Subcutaneous abdominal adipose tissue (tissue), 5 donors: ENCODE data around the gene EPB41L5.

Source experiments
- H3K27ac ChIP-seq: one replicate; pipeline ENCODE4 v1.7.0; 2013; ENCODE audit warnings: low read depth, mild to moderate bottlenecking, inconsistent platforms, low read length, moderate library complexity
- H3K27me3 ChIP-seq, 5 donors: one replicate each; pipeline ENCODE4 v1.7.0; 2013; ENCODE audit warnings: low read length in 5 of 5, inconsistent platforms in 1 of 5; ENCODE audit not compliant: control insufficient read depth in 5 of 5, insufficient read depth in 4 of 5
- H3K36me3 ChIP-seq, 5 donors: one replicate each; pipeline ENCODE4 v1.7.0; 2013; ENCODE audit warnings: low read length in 5 of 5; ENCODE audit not compliant: control insufficient read depth in 5 of 5, insufficient read depth in 5 of 5
- H3K4me1 ChIP-seq, 5 donors: one replicate each; pipeline ENCODE4 v1.7.0; 2013; ENCODE audit warnings: low read length in 5 of 5, mild to moderate bottlenecking in 3 of 5, moderate library complexity in 1 of 5; ENCODE audit not compliant: control insufficient read depth in 5 of 5, insufficient read depth in 5 of 5
- H3K4me3 ChIP-seq, 5 donors: one replicate each; pipeline ENCODE4 v1.7.0; 2013; ENCODE audit warnings: low read length in 5 of 5, low read depth in 1 of 5
- H3K9ac ChIP-seq, 5 donors: one replicate each; pipeline ENCODE4 v1.7.0; 2013; ENCODE audit warnings: low read length in 5 of 5, mild to moderate bottlenecking in 4 of 5, moderate library complexity in 3 of 5
- H3K9me3 ChIP-seq, 5 donors: one replicate each; pipeline ENCODE4 v1.7.0; 2013; ENCODE audit warnings: low read length in 5 of 5; ENCODE audit not compliant: control insufficient read depth in 5 of 5
- donor health status: healthy.
- donor health status: healthy.
- donor health status: healthy.
- donor health status: healthy.
- donor health status: healthy.

Gene EPB41L5

GRCh38 chr2:120227111-120227991, 214.5 kb downstream of the EPB41L5 start:
- Histone ChIP-seq H3K4me1 (peaks cover 2 to 33% (median 23%) of the 10 kb centered on the region in 5 donors), H3K36me3 (no peaks in the 10 kb centered on the region), H3K9me3 (no peaks in the 10 kb centered on the region), H3K27ac (no peak overlapping the region), H3K4me3 (no peak overlapping the region), H3K27me3 (no peaks in the 10 kb centered on the region), H3K9ac (no peak overlapping the region)

- Histone ChIP-seq H3K9me3 (no peaks in the 10 kb centered on the region), H3K4me1 (peaks cover 0 to 33% (median 21%) of the 10 kb centered on the region in 5 donors), H3K27me3 (no peaks in the 10 kb centered on the region), H3K27ac (no peak overlapping the region), H3K4me3 (no peak overlapping the region), H3K36me3 (no peaks in the 10 kb centered on the region), H3K9ac (no peak overlapping the region)
These were observed 215.6 kb downstream of the EPB41L5 start for GRCh38 chr2:120228503-120228902.
